Ovary (tissue), 9 donors: Measurements from ENCODE around the gene APBA2. TPM values are rescaled to one million over a fixed set of nuclear protein-coding genes. Genes with fewer than 3 reads are reported as not detected.

Experiments
- DNase-seq, 5 donors: peaks; one replicate each; pipeline ENCODE4 v3.0.0-alpha.2; 2019 to 2020
- H3K27ac ChIP-seq, 2 donors: fragments of 200-600 bp; one replicate each; pipeline versions ENCODE4 v1.5.1 to v1.8.0; 2019 to 2022
- H3K27me3 ChIP-seq: fragments of 200-600 bp; one replicate; pipeline ENCODE4 v1.8.0; 2022
- H3K36me3 ChIP-seq: fragments of 200-600 bp; sonication (generic); one replicate; pipeline ENCODE4 v1.5.1; 2019
- H3K4me1 ChIP-seq: one replicate; pipeline ENCODE4 v1.8.1; 2013; ENCODE audit warnings: mild to moderate bottlenecking, moderate library complexity; ENCODE audit not compliant: insufficient read depth
- H3K4me3 ChIP-seq: fragments of 200-600 bp; sonication (generic); one replicate; pipeline ENCODE4 v1.5.1; 2017
- H3K9me3 ChIP-seq, 2 donors: fragments of 200-600 bp in 1 of 2; sonication (generic) in 1 of 2; one replicate each; pipeline versions ENCODE4 v1.5.1 to v1.8.1; 2013 to 2019; ENCODE audit warnings: mild to moderate bottlenecking in 1 of 2, moderate library complexity in 1 of 2
- CTCF ChIP-seq, 3 donors: fragments of 450-650 bp in 2 of 3; fragments of 200-600 bp in 1 of 3; IDR thresholded peaks; one replicate each; pipeline versions ENCODE4 v1.5.1 to v1.8.0; 2016 to 2022; ENCODE audit warnings: antibody characterized with exemption in 3 of 3, mild to moderate bottlenecking in 1 of 3
- EP300 ChIP-seq: sonication (generic); formaldehyde crosslinking; IDR thresholded peaks from one replicate; pipeline ENCODE4 v1.6.1; 2017; ENCODE audit warnings: antibody characterized with exemption
- POLR2A ChIP-seq: fragments of 450-650 bp; IDR thresholded peaks from one replicate; pipeline ENCODE4 v1.6.1; 2017; ENCODE audit warnings: antibody characterized with exemption, mild to moderate bottlenecking, moderate library complexity
- WGBS, 3 donors: extraction: QIAGEN DNeasy Blood & Tissue Kit in 1 of 3; methylation state at CpG; one replicate each; pipeline versions ENCODE4 v1.1.5 to v1.1.7; 2013 to 2017; 5-methylcytosine and 5-hydroxymethylcytosine counted together
- intact Hi-C, 4 donors: fragments of 100-400 bp; cut with DNase I; formaldehyde crosslinking; loops; one replicate each; pipeline versions ENCODE4 v1.11.0 to v1.15.1; 2022 to 2023
- polyA plus RNA-seq, 2 donors: library from polyadenylated mRNA; stranded (reverse); fragments of 200-250 nt in 1 of 2; fragments of 350-450 nt in 1 of 2; fragmentation: Illumina TruSeq in 1 of 2; extraction: RNeasy Lipid Tissue Mini Kit (QIAGEN cat#74804) in 1 of 2; gene quantifications; one replicate each; pipeline ENCODE4 v1.2.3, GENCODE V29; 2013 to 2014
- total RNA-seq, 7 donors: library from RNA; depleted of rRNA in 2 of 7; stranded (reverse); fragments of >200 nt in 2 of 7; fragmentation: NEBNext Ultra II Directional in 3 of 7; extraction: Animal tissue kit (Norgen Biotek cat#: 25700) in 3 of 7; gene quantifications; one replicate each; pipeline versions ENCODE4 v1.1.0 to v1.2.4, GENCODE V29; 2016 to 2023
- donor health status: DM: no; HTN: no; CAD: no; lungs with moderate emphysema.
- donor health status: DM: no; HTN: no; CAD: no.
- donor health status: Bipolar disorder and iron deficiency.
- donor health status: DM: yes; HTN: yes; CAD: no.
- donor health status: DM: no; HTN: no; CAD: no.
- donor health status: DM: yes; HTN: yes; CAD: no.

The APBA2 gene
- total and polyA plus RNA-seq, 9 donors, result 0.53 to 3.1 (median 1.4) TPM

GRCh38 chr15:28934645-28935044 is 48.9 kb downstream of the APBA2 start:
- Histone ChIP-seq H3K4me3 (no peak overlapping the region), H3K27me3 (no peaks in the 10 kb centered on the region), H3K9me3 (no peaks in the 10 kb centered on the region), H3K36me3 (no peaks in the 10 kb centered on the region), H3K4me1 (peaks cover 4% of the 10 kb centered on the region), H3K27ac (no peak overlapping the region)
- TF ChIP-seq POLR2A, result no peak
- TF ChIP-seq EP300, result no peak
- no peak for TF ChIP-seq CTCF (IDR thresholded peaks at IDR 0.05)
- intact Hi-C loops, result loop anchor here in 1 of 4 donors (10.0 kb wide), 1 partner anchor 60 kb away; no protein-coding TSS in a partner anchor
- WGBS, 3 donors, result 93 to 98% (median 97%) methylated on average over 6 of the region's 6 CpGs
- no peak for DNase-seq

- no peak overlapping the region for H3K4me3 ChIP-seq
- intact Hi-C loops, result loop anchor here in 1 of 4 donors (10.0 kb wide), 1 partner anchor 59 kb away; no protein-coding TSS in a partner anchor
- TF ChIP-seq POLR2A, result no peak
- TF ChIP-seq EP300, result no peak
- TF ChIP-seq CTCF (IDR thresholded peaks at IDR 0.05), result no peak
- H3K27me3 ChIP-seq, result no peaks in the 10 kb centered on the region
- H3K4me1 ChIP-seq, result peaks cover 4% of the 10 kb centered on the region
- H3K27ac ChIP-seq, result no peak overlapping the region
- no peaks in the 10 kb centered on the region for H3K9me3 ChIP-seq
- no peaks in the 10 kb centered on the region for H3K36me3 ChIP-seq
- no peak for DNase-seq
- 39 to 44% (median 41%) methylated on average over 6 of the region's 6 CpGs for WGBS, 3 donors
Observed at GRCh38 chr15:28935316-28935715, 49.5 kb downstream of the APBA2 start.

GRCh38 chr15:28936081-28936480 is 50.3 kb downstream of the APBA2 start:
- H3K27ac ChIP-seq, result no peak overlapping the region
- no peaks in the 10 kb centered on the region for H3K36me3 ChIP-seq
- no peak for TF ChIP-seq POLR2A
- TF ChIP-seq CTCF (IDR thresholded peaks at IDR 0.05), result no peak
- no peak for TF ChIP-seq EP300
- WGBS, 3 donors, result 86 to 94% (median 91%) methylated on average over 8 of the region's 8 CpGs
- H3K9me3 ChIP-seq, result no peaks in the 10 kb centered on the region
- intact Hi-C loops, result loop anchor here in 1 of 4 donors (10.0 kb wide), 1 partner anchor 59 kb away; no protein-coding TSS in a partner anchor
- peaks cover 4% of the 10 kb centered on the region for H3K4me1 ChIP-seq
- no peak overlapping the region for H3K4me3 ChIP-seq
- DNase-seq, result no peak
- no peaks in the 10 kb centered on the region for H3K27me3 ChIP-seq

- intact Hi-C loops, result loop anchor here in 1 of 4 donors (10.0 kb wide), 1 partner anchor 58 kb away; no protein-coding TSS in a partner anchor
- DNase-seq, result no peak
- Histone ChIP-seq H3K36me3 (no peaks in the 10 kb centered on the region), H3K4me3 (no peak overlapping the region), H3K4me1 (peaks cover 4% of the 10 kb centered on the region), H3K9me3 (no peaks in the 10 kb centered on the region), H3K27ac (no peak overlapping the region), H3K27me3 (no peaks in the 10 kb centered on the region)
- 87 to 96% (median 93%) methylated on average over 9 of the region's 9 CpGs for WGBS, 3 donors
- no peak for TF ChIP-seq POLR2A
- no peak for TF ChIP-seq EP300
- no peak for TF ChIP-seq CTCF (IDR thresholded peaks at IDR 0.05)
Observed at GRCh38 chr15:28936481-28936881, 50.7 kb downstream of the APBA2 start.
